Testis (tissue), 2 donors: Measurements from ENCODE around the gene SLAMF1.

Experiments used
- CTCF ChIP-seq, 3 experiments: fragments of 450-650 bp in 2 of 3; fragments of 200-600 bp in 1 of 3; sonication (generic) in 1 of 3; IDR thresholded peaks; one replicate each; pipeline ENCODE4 v1.5.1; 2016 to 2019; ENCODE audit warnings: antibody characterized with exemption in 3 of 3, mild to moderate bottlenecking in 2 of 3, moderate library complexity in 1 of 3
- POLR2A ChIP-seq: fragments of 450-650 bp; IDR thresholded peaks from one replicate; pipeline ENCODE4 v1.6.1; 2017; ENCODE audit warnings: antibody characterized with exemption, mild to moderate bottlenecking, moderate library complexity

- TF ChIP-seq CTCF (IDR thresholded peaks at IDR 0.05) (peak; percentile 61 to 85 (median 80)), POLR2A (no peak)
Observed at GRCh38 chr1:160681066-160681890, 34.4 kb upstream of the SLAMF1 start.
